Measurements from ENCODE around the gene CFAP251. TPM values are rescaled to one million over a fixed set of nuclear protein-coding genes. Genes with fewer than 3 reads are reported as not detected.

The CFAP251 gene
- total RNA-seq, 1 experiment from 2014 or later, result 5.5 TPM

DNA sequence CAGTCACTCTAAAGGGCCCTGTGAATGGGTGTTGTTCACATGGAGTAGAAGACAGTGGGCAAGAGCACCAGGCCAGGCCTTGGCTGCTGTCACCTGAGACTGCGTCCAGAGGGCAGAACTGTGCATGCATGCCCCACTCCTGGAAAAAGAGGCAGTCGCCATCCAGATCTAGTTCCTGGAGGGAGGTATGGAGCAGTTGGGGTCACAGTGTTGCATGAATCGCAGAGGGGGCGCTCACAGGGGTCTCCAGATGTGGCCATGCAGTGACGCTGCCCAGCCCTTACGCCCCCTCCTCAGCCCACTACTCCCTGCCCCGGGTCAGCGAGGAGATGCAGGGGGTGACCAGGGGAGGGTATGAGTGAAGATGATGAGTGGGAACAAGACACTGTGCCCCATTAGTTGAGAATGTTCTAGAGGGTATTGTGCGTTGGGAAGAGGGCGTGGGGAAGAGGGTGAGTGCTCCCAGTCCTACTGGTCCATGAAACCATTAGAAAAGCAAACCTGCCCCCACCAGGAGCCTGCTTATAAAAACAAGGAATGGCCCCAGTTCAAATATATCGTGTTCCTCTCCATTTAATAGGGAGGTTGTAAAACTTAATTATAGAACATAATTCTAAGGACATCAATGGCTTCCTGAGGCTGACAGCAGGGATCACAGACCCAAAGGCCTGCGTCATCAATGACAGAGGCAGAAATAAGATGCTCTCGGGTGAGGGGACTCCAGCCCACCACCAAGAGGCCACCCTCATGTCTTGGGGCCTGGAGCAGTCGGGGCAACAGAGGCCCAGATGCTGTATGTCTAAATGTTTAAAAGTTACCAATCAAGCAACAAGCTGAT lies 71.1 kb downstream of the CFAP251 start:
- POLR2A ChIA-PET (ENCODE audit: low non-redundant PET), result no interaction called here
- Histone ChIP-seq H3K27ac (ENCODE audit: low read depth, low read length, poor library complexity, severe bottlenecking) (no peak overlapping the region), H3K4me1 (ENCODE audit: insufficient read depth, low read length, poor library complexity, severe bottlenecking) (no peaks in the 10 kb centered on the region), H3K36me3 (ENCODE audit: insufficient read depth, low read length, poor library complexity, severe bottlenecking) (no peaks in the 10 kb centered on the region), H3K4me3 (ENCODE audit: low read depth, low read length, poor library complexity, severe bottlenecking) (no peak overlapping the region), H3K27me3 (replicated peaks; ENCODE audit: insufficient read depth, low read depth, low read length, poor library complexity) (no peaks in the 10 kb centered on the region), H3K9me3 (ENCODE audit: low read depth, low read length, poor library complexity, severe bottlenecking) (no peaks in the 10 kb centered on the region)
- DNase-seq (ENCODE audit: low spot score), result no peak
- CTCF ChIA-PET, result no interaction called here
- intact Hi-C loops (cut with micrococcal nuclease; ENCODE audit: unreplicated experiment), result no loop called here
- TF ChIP-seq, protein P1, sequence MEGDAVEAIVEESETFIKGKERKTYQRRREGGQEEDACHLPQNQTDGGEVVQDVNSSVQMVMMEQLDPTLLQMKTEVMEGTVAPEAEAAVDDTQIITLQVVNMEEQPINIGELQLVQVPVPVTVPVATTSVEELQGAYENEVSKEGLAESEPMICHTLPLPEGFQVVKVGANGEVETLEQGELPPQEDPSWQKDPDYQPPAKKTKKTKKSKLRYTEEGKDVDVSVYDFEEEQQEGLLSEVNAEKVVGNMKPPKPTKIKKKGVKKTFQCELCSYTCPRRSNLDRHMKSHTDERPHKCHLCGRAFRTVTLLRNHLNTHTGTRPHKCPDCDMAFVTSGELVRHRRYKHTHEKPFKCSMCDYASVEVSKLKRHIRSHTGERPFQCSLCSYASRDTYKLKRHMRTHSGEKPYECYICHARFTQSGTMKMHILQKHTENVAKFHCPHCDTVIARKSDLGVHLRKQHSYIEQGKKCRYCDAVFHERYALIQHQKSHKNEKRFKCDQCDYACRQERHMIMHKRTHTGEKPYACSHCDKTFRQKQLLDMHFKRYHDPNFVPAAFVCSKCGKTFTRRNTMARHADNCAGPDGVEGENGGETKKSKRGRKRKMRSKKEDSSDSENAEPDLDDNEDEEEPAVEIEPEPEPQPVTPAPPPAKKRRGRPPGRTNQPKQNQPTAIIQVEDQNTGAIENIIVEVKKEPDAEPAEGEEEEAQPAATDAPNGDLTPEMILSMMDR (conservative IDR thresholded peaks at IDR 0.05; ENCODE audit: low read depth, low read length), result no peak
- TF ChIP-seq EZH2 (IDR thresholded peaks at IDR 0.05; ENCODE audit: borderline replicate concordance, low read depth, low read length, poor library complexity, severe bottlenecking), result no peak
- BruUV-seq (replicated peaks), result no TSS peak

DNA sequence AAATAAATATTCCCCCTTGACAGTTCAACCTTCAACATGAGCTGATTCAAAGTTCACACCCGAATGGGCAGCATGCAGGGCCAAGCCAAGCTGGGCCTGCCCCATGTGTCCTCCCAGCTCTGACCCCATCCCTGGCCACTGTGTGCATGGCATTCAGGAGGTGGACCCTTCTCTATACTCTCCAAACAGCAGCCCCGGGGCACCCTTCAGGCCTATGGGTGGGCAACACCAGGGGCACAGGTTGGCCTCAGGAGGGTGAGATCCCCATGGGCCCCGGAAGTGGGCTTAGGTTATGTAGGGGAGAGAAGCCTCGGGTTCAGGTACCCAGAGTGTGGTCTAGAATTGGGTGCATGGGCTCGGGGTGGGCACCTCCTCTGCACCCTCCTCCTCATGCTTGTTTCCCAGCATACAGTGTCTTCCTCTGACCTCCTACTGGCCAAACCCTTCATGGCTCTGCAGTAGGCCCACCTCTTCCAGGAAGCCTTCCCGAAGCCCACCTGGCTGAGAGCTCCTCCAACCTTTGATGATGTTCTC lies 71.8 kb downstream of the CFAP251 start:
- H3K36me3 ChIP-seq (ENCODE audit: insufficient read depth, low read length, poor library complexity, severe bottlenecking), result no peaks in the 10 kb centered on the region
- H3K4me1 ChIP-seq (ENCODE audit: insufficient read depth, low read length, poor library complexity, severe bottlenecking), result no peaks in the 10 kb centered on the region
- no peaks in the 10 kb centered on the region for H3K9me3 ChIP-seq (ENCODE audit: low read depth, low read length, poor library complexity, severe bottlenecking)
- DNase-seq (ENCODE audit: low spot score), result no peak
- intact Hi-C loops (cut with micrococcal nuclease; ENCODE audit: unreplicated experiment), result no loop called here
- CTCF ChIA-PET, result no interaction called here
- H3K4me3 ChIP-seq (ENCODE audit: low read depth, low read length, poor library complexity, severe bottlenecking), result no peak overlapping the region
- POLR2A ChIA-PET (ENCODE audit: low non-redundant PET), result no interaction called here
- H3K27me3 ChIP-seq (replicated peaks; ENCODE audit: insufficient read depth, low read depth, low read length, poor library complexity), result no peaks in the 10 kb centered on the region
- TF ChIP-seq, protein P1 (conservative IDR thresholded peaks at IDR 0.05; ENCODE audit: low read depth, low read length), result no peak
- TF ChIP-seq EZH2 (IDR thresholded peaks at IDR 0.05; ENCODE audit: borderline replicate concordance, low read depth, low read length, poor library complexity, severe bottlenecking), result no peak
- no peak overlapping the region for H3K27ac ChIP-seq (ENCODE audit: low read depth, low read length, poor library complexity, severe bottlenecking)
- BruUV-seq (replicated peaks), result no TSS peak

DNA sequence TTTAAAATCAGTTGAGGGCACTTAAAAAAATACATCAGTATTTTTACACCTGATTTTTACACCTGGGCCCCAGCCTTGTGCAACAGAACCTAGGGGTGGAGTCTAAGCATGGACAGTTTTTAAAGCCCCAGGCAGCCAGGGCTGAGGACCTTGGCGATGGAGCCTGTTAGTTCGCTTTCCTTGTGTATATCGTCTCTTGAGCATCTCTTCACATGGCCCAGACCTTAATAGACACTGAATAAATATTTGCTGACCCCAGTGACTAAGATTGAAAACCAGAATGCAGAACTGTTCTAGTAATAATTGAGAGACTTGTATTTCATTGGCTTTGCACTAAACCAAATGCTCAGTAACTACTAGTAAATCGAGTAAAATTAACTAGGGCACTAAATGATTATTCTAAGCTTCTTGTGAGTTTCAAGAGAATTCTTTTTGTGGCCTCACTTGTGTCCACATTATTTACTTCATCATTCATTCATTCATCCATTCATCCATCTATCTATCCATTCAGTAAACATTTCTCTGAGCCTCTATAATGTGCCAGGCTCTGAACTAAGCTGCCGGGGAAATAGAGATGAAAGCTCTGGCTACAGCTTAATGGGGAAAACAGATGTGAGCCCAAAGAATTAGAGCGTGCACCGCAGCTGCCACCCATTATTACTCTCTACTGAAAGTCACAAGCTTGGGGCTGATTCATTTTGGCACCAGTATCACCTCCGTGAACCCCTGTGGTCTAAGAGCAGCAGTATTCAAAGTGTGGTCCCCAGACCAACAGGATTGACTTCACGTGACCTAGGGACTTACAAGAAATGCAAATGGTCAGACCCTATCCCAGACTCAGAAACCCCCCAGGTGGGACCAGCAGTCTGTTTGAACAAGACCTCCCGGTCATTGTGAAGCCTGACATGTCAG lies 72.6 kb downstream of the CFAP251 start:
- DNase-seq (ENCODE audit: low spot score), result no peak
- TF ChIP-seq, protein P1 (conservative IDR thresholded peaks at IDR 0.05; ENCODE audit: low read depth, low read length), result no peak
- TF ChIP-seq EZH2 (IDR thresholded peaks at IDR 0.05; ENCODE audit: borderline replicate concordance, low read depth, low read length, poor library complexity, severe bottlenecking), result no peak
- POLR2A ChIA-PET (ENCODE audit: low non-redundant PET), result no interaction called here
- no TSS peak for BruUV-seq (replicated peaks)
- H3K27me3 ChIP-seq (replicated peaks; ENCODE audit: insufficient read depth, low read depth, low read length, poor library complexity), result no peaks in the 10 kb centered on the region
- H3K4me1 ChIP-seq (ENCODE audit: insufficient read depth, low read length, poor library complexity, severe bottlenecking), result no peaks in the 10 kb centered on the region
- H3K27ac ChIP-seq (ENCODE audit: low read depth, low read length, poor library complexity, severe bottlenecking), result no peak overlapping the region
- H3K4me3 ChIP-seq (ENCODE audit: low read depth, low read length, poor library complexity, severe bottlenecking), result no peak overlapping the region
- H3K9me3 ChIP-seq (ENCODE audit: low read depth, low read length, poor library complexity, severe bottlenecking), result no peaks in the 10 kb centered on the region
- H3K36me3 ChIP-seq (ENCODE audit: insufficient read depth, low read length, poor library complexity, severe bottlenecking), result no peaks in the 10 kb centered on the region
- intact Hi-C loops (cut with micrococcal nuclease; ENCODE audit: unreplicated experiment), result no loop called here
- CTCF ChIA-PET, result no interaction called here
